HL-60 (cell line): Measurements from ENCODE around the gene SPSB3.
"Not testable (repeated sequence)": the region's sequence is repeated elsewhere in the genome, so short reads cannot be mapped to it uniquely, and the experiment has no call there.

Experiments used
- DNase-seq, 2 experiments: peaks; one replicate each; pipeline ENCODE4 v3.0.0-alpha.2; 2010 to 2020; ENCODE audit warnings: low read depth in 1 of 2, low spot score in 1 of 2
- H3K27ac ChIP-seq: fragments of 250-450 bp; sonication (Bioruptor Pico); replicated peaks from 2 replicates; pipeline ENCODE4 v1.5.1; 2020; ENCODE audit warnings: mild to moderate bottlenecking, moderate library complexity
- H3K27me3 ChIP-seq: fragments of 250-450 bp; sonication (Bioruptor Pico); 2 replicates; pipeline ENCODE4 v1.5.1; 2021; ENCODE audit warnings: mild to moderate bottlenecking, moderate library complexity; ENCODE audit not compliant: insufficient read depth, poor library complexity, severe bottlenecking
- H3K4me3 ChIP-seq: replicated peaks from 2 replicates; pipeline ENCODE4 v1.5.1; 2011; ENCODE audit warnings: mild to moderate bottlenecking, control low read depth, low read length; ENCODE audit not compliant: insufficient read depth
- GABPA ChIP-seq: IDR thresholded peaks from 2 replicates; pipeline ENCODE4 v1.6.1; 2012; ENCODE audit warnings: low read depth
- POLR2AphosphoS5 ChIP-seq: IDR thresholded peaks from 2 replicates; pipeline ENCODE4 v1.6.1; 2012; ENCODE audit warnings: low read depth
- SPI1 ChIP-seq: IDR thresholded peaks from 2 replicates; pipeline ENCODE4 v1.6.1; 2012; ENCODE audit warnings: low read depth, mild to moderate bottlenecking, borderline replicate concordance
- TF ChIP-seq, protein P1 (sequence below): IDR thresholded peaks from one replicate; pipeline ENCODE4 v1.5.1; 2011; ENCODE audit warnings: low read length, control low read depth, inconsistent platforms; ENCODE audit not compliant: insufficient read depth
- TF ChIP-seq, protein P2 (sequence below): IDR thresholded peaks from 2 replicates; pipeline ENCODE4 v1.6.1; 2012; ENCODE audit warnings: low read depth; ENCODE audit not compliant: insufficient replicate concordance

SPSB3 gene

DNA sequence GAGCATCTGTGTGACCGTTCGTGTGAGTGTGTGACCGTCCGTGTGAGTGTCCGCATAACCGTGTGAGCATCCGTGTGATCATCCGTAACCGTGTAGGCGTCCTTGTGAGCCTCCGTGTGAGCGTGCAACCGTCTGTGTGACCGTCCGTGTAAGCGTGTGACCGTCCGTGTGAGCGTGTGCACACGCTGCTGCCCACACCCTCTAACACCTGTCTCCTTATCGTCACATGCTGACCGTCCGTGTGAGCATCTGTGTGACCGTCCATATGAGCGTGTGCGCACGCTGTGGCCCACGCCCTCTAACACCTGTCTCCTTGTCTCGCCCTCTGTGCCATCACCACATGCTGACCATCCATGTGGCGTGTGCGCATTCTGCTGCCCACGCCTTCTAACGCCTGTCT, 42.1 kb downstream of the SPSB3 start:
- Histone ChIP-seq H3K4me3 (no peak overlapping the region), H3K27me3 (no peaks in the 10 kb centered on the region), H3K27ac (no peak overlapping the region)
- TF ChIP-seq, protein P1, sequence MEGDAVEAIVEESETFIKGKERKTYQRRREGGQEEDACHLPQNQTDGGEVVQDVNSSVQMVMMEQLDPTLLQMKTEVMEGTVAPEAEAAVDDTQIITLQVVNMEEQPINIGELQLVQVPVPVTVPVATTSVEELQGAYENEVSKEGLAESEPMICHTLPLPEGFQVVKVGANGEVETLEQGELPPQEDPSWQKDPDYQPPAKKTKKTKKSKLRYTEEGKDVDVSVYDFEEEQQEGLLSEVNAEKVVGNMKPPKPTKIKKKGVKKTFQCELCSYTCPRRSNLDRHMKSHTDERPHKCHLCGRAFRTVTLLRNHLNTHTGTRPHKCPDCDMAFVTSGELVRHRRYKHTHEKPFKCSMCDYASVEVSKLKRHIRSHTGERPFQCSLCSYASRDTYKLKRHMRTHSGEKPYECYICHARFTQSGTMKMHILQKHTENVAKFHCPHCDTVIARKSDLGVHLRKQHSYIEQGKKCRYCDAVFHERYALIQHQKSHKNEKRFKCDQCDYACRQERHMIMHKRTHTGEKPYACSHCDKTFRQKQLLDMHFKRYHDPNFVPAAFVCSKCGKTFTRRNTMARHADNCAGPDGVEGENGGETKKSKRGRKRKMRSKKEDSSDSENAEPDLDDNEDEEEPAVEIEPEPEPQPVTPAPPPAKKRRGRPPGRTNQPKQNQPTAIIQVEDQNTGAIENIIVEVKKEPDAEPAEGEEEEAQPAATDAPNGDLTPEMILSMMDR = no peak
- TF ChIP-seq, protein P2, sequence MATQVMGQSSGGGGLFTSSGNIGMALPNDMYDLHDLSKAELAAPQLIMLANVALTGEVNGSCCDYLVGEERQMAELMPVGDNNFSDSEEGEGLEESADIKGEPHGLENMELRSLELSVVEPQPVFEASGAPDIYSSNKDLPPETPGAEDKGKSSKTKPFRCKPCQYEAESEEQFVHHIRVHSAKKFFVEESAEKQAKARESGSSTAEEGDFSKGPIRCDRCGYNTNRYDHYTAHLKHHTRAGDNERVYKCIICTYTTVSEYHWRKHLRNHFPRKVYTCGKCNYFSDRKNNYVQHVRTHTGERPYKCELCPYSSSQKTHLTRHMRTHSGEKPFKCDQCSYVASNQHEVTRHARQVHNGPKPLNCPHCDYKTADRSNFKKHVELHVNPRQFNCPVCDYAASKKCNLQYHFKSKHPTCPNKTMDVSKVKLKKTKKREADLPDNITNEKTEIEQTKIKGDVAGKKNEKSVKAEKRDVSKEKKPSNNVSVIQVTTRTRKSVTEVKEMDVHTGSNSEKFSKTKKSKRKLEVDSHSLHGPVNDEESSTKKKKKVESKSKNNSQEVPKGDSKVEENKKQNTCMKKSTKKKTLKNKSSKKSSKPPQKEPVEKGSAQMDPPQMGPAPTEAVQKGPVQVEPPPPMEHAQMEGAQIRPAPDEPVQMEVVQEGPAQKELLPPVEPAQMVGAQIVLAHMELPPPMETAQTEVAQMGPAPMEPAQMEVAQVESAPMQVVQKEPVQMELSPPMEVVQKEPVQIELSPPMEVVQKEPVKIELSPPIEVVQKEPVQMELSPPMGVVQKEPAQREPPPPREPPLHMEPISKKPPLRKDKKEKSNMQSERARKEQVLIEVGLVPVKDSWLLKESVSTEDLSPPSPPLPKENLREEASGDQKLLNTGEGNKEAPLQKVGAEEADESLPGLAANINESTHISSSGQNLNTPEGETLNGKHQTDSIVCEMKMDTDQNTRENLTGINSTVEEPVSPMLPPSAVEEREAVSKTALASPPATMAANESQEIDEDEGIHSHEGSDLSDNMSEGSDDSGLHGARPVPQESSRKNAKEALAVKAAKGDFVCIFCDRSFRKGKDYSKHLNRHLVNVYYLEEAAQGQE = no peak
- no peak for TF ChIP-seq SPI1
- TF ChIP-seq GABPA = no peak
- TF ChIP-seq POLR2AphosphoS5 = no peak
- DNase-seq = no peak

DNA sequence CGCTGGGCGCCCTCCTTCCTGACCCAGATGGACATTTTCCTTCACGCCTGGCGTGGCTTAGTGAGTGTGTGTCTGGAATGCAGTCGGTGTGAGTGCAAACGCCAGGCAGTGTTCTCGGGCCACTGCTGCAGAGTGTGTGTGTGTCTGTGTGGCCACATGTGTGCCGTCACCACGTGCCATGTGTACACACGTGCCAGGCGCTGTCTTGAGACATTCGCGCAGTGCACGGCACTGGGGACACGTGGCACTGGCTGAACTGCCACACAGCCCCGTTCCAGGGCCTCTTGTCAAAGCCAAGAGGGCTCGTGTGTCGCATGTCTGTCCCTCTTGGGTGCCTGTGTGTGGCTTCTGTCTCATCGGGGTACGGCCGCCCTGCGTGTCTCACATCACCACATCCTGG, 47.6 kb downstream of the SPSB3 start:
- Histone ChIP-seq H3K27ac (no peak overlapping the region), H3K27me3 (no peaks in the 10 kb centered on the region), H3K4me3 (no peak overlapping the region)
- no peak for DNase-seq
- TF ChIP-seq, protein P1 = no peak
- TF ChIP-seq POLR2AphosphoS5 = no peak
- TF ChIP-seq SPI1 = no peak
- TF ChIP-seq, protein P2 = no peak
- no peak for TF ChIP-seq GABPA

DNA sequence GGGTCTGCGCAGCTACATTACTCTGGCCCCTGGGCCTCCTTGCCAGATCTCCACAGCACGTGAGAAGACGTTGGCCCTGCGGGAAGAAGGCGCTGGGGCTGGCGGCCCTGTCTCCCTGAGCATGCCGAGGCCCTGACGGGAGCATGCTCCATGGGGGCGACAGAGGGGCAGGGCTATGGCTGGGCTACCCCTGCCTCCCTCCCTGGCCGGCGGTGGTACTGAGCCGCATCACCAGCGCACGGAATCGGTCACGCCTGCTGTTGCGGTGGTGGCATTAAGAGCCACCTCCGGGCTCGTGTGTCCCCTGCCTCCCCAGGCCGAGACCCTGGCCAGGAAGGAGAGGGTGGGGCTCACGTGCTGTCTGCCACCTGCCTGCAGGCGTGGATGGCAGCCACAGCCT, 48.2 kb downstream of the SPSB3 start:
- Histone ChIP-seq H3K27ac (no peak overlapping the region), H3K4me3 (no peak overlapping the region), H3K27me3 (no peaks in the 10 kb centered on the region)
- TF ChIP-seq, protein P2 = no peak
- TF ChIP-seq POLR2AphosphoS5 (no peak), GABPA (no peak), SPI1 (no peak)
- TF ChIP-seq, protein P1 = no peak
- no peak for DNase-seq

DNA sequence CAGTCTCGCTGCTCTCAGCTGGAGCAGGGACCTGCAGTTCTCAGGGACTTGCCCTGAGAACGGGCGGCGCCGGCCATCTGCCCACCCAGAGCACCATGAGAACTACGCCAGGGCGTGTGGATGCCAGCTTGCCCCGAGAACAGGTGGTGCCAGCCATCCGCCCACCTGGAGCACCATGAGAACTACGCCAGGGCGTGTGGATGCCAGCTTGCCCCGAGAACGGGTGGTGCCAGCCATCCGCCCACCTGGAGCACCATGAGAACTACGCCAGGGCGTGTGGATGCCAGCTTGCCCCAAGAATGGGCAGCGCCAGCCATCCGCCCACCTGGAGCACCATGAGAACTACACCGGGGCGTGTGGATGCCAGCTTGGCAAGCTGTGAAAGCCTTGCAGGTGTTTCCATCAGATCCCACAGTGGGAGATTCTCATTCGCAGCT, 49.8 kb downstream of the SPSB3 start:
- not testable (repeated sequence) for H3K27ac ChIP-seq, H3K27me3 ChIP-seq, H3K4me3 ChIP-seq, DNase-seq
